Activated T-helper 1 cell treated with anti-CD3 and anti-CD28 coated beads, Interleukin-12 subunit alpha, Interleukin-12 subunit beta, Interleukin-2, Interleukin-4 antibody, amounts not matched to agents 30 ng/mL and 10 ng/mL and 1 ng/mL, durations not matched to agents 14 hours and 24 hours and 36 hours (primary cell): ENCODE data around the gene CHRNA5. TPM values are rescaled to one million over a fixed set of nuclear protein-coding genes. Genes with fewer than 3 reads are reported as not detected.
"Not testable (repeated sequence)": the region's sequence is repeated elsewhere in the genome, so short reads cannot be mapped to it uniquely, and the experiment has no call there.

Experiments
- DNase-seq: peaks from one replicate; pipeline ENCODE4 v3.0.0; 2021; ENCODE audit warnings: low spot score
- H3K27ac Mint-ChIP-seq: one replicate; pipeline ENCODE4 v1.8.0; 2021; ENCODE audit warnings: mild to moderate bottlenecking, mixed read lengths
- H3K27me3 Mint-ChIP-seq: one replicate; pipeline ENCODE4 v1.8.0; 2022; ENCODE audit warnings: mild to moderate bottlenecking, moderate library complexity, mixed read lengths; ENCODE audit not compliant: insufficient read depth
- H3K36me3 Mint-ChIP-seq: one replicate; pipeline ENCODE4 v1.8.0; 2021; ENCODE audit warnings: low read depth, mixed read lengths
- H3K4me1 Mint-ChIP-seq: one replicate; pipeline ENCODE4 v1.8.0; 2021; ENCODE audit warnings: low read depth, mixed read lengths
- H3K4me3 Mint-ChIP-seq: one replicate; pipeline ENCODE4 v1.8.0; 2021; ENCODE audit warnings: mild to moderate bottlenecking, moderate library complexity, mixed read lengths
- H3K9me3 Mint-ChIP-seq: one replicate; pipeline ENCODE4 v1.8.0; 2021; ENCODE audit warnings: mixed read lengths
- intact Hi-C: fragments of 100-400 bp; cut with micrococcal nuclease; formaldehyde crosslinking; loops from one replicate; pipeline ENCODE4 v1.15.1; 2024
- total RNA-seq: library from RNA; stranded (reverse); gene quantifications from 2 replicates; pipeline ENCODE4 v1.2.3, GENCODE V29; 2022

CHRNA5 gene
- total RNA-seq, 1 donor from 2014 or later = 10.3 TPM

GRCh38 chr15:78571382-78571781 lies 6.1 kb downstream of the CHRNA5 start:
- no peaks in the 10 kb centered on the region for H3K36me3 Mint-ChIP-seq
- no peak for DNase-seq
- H3K27me3 Mint-ChIP-seq = peaks cover 15% of the 10 kb centered on the region
- peaks cover 9% of the 10 kb centered on the region for H3K4me1 Mint-ChIP-seq
- intact Hi-C loops = no loop called here
- no peak overlapping the region for H3K4me3 Mint-ChIP-seq
- no peaks in the 10 kb centered on the region for H3K9me3 Mint-ChIP-seq
- no peak overlapping the region for H3K27ac Mint-ChIP-seq

- Mint-ChIP-seq H3K27ac (no peak overlapping the region), H3K27me3 (peaks cover 6% of the 10 kb centered on the region), H3K4me3 (no peak overlapping the region), H3K36me3 (no peaks in the 10 kb centered on the region), H3K9me3 (no peaks in the 10 kb centered on the region), H3K4me1 (no peaks in the 10 kb centered on the region)
- intact Hi-C loops = no loop called here
- no peak for DNase-seq
Measured at GRCh38 chr15:78573416-78573815, 8.1 kb downstream of the CHRNA5 start.

- H3K27me3 Mint-ChIP-seq = peaks cover 6% of the 10 kb centered on the region
- H3K36me3 Mint-ChIP-seq = no peaks in the 10 kb centered on the region
- no peak overlapping the region for H3K27ac Mint-ChIP-seq
- H3K9me3 Mint-ChIP-seq = no peaks in the 10 kb centered on the region
- H3K4me1 Mint-ChIP-seq = no peaks in the 10 kb centered on the region
- no peak overlapping the region for H3K4me3 Mint-ChIP-seq
- DNase-seq = no peak
- intact Hi-C loops = no loop called here
Measured at GRCh38 chr15:78574944-78575343, 9.6 kb downstream of the CHRNA5 start.

- H3K36me3 Mint-ChIP-seq = no peaks in the 10 kb centered on the region
- H3K27ac Mint-ChIP-seq = no peak overlapping the region
- intact Hi-C loops = no loop called here
- no peak overlapping the region for H3K4me3 Mint-ChIP-seq
- DNase-seq = no peak
- no peaks in the 10 kb centered on the region for H3K9me3 Mint-ChIP-seq
- no peaks in the 10 kb centered on the region for H3K27me3 Mint-ChIP-seq
- no peaks in the 10 kb centered on the region for H3K4me1 Mint-ChIP-seq
Measured at GRCh38 chr15:78597583-78597982, 32.3 kb downstream of the CHRNA5 start.

DNA sequence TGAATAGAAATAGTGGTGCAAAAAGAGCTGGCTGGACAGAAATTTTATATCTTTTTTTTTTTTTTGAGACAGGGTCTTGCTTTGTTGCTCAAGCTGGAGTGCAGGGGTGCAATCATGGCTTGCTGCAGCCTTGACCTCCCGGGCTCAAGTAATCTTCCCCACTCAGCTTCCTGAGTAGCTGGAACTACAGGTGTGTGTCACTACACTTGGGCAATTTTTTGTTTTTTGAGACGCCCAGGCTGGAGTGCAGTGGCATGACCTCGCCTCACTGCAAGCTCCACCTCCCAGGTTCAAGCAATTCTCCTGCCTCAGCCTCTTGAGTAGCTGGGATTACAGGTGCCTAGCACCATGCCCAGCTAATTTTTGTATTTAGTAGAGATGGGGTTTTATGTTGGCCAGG lies 33.0 kb downstream of the CHRNA5 start:
- Mint-ChIP-seq H3K4me1 (no peaks in the 10 kb centered on the region), H3K9me3 (no peaks in the 10 kb centered on the region), H3K4me3 (no peak overlapping the region), H3K27ac (no peak overlapping the region), H3K27me3 (no peaks in the 10 kb centered on the region), H3K36me3 (no peaks in the 10 kb centered on the region)
- intact Hi-C loops = no loop called here
- DNase-seq = no peak

DNA sequence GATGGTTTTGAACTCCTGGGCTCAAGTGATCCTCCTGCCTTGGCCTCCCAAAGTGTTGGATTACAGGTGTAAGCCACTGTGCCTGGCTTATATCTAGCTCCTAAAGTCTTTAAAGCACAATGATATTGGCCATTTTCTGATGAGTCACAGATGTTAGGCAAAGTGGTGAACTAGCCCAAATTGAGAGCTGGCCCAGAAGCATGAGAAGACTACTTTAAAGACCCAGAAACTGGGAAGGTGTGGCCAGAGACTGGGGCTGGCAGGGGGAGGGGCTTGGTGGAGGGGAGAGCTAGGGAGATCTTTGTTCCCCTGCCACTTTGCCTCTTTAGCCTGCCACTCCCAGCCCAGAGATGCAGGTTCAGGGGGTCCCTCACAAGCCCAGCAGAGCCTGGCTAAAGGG lies 33.9 kb downstream of the CHRNA5 start:
- Mint-ChIP-seq H3K4me3 (no peak overlapping the region), H3K27me3 (no peaks in the 10 kb centered on the region), H3K27ac (no peak overlapping the region), H3K36me3 (no peaks in the 10 kb centered on the region), H3K4me1 (no peaks in the 10 kb centered on the region), H3K9me3 (no peaks in the 10 kb centered on the region)
- intact Hi-C loops = no loop called here
- no peak for DNase-seq

DNA sequence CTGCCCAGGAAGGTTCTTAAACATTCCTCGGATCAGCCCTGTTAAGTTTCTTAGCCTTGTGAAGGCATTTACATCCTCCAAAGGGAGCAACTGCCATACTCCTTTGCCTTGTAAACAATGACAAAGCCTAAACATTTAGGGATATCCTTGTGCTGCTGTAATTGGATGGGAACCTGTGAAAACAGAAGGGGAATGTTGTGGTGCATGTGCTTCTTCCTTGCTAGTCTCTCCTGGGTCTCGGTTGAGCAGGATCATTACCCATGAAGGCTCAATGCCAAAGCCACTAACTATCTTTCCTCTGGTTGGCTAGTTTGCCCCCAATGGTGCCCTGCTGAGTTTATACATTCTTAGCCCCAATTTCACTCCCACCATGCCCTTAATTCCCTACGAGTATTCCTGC lies 38.1 kb downstream of the CHRNA5 start:
- no peak overlapping the region for H3K4me3 Mint-ChIP-seq
- no peaks in the 10 kb centered on the region for H3K9me3 Mint-ChIP-seq
- intact Hi-C loops = no loop called here
- no peaks in the 10 kb centered on the region for H3K36me3 Mint-ChIP-seq
- no peak overlapping the region for H3K27ac Mint-ChIP-seq
- no peak for DNase-seq
- H3K4me1 Mint-ChIP-seq = no peaks in the 10 kb centered on the region
- H3K27me3 Mint-ChIP-seq = peaks cover 2% of the 10 kb centered on the region

- intact Hi-C loops = no loop called here
- Mint-ChIP-seq H3K9me3 (no peaks in the 10 kb centered on the region), H3K27ac (no peak overlapping the region), H3K4me1 (no peaks in the 10 kb centered on the region), H3K27me3 (peaks cover 4% of the 10 kb centered on the region), H3K4me3 (no peak overlapping the region), H3K36me3 (no peaks in the 10 kb centered on the region)
- DNase-seq = no peak
Measured at GRCh38 chr15:78604420-78604819, 39.1 kb downstream of the CHRNA5 start.

DNA sequence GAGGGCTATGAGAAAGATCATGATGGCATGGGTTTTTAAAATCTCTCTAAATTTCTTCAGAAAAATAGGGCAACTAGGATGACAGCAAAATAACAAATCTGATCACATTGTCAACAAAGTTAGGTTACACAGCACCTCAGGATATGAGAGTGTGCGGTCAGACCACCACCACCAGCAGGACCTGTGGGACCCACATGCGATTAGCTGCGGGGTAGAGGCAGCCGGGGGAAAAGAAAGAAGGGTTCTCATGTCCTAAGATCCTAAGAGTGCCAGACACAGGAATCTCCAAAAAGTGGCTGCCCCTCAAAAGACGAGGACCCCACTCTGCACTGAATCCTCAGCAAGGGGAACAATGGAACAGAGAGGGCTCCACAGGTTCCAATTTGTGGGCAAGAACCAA lies 39.9 kb downstream of the CHRNA5 start:
- H3K4me3 Mint-ChIP-seq = no peak overlapping the region
- H3K27me3 Mint-ChIP-seq = peaks cover 7% of the 10 kb centered on the region
- H3K4me1 Mint-ChIP-seq = no peaks in the 10 kb centered on the region
- no peaks in the 10 kb centered on the region for H3K9me3 Mint-ChIP-seq
- H3K36me3 Mint-ChIP-seq = no peaks in the 10 kb centered on the region
- H3K27ac Mint-ChIP-seq = no peak overlapping the region
- intact Hi-C loops = no loop called here
- no peak for DNase-seq

- no peak overlapping the region for H3K27ac Mint-ChIP-seq
- H3K4me1 Mint-ChIP-seq = no peaks in the 10 kb centered on the region
- DNase-seq = no peak
- no peaks in the 10 kb centered on the region for H3K9me3 Mint-ChIP-seq
- H3K27me3 Mint-ChIP-seq = peaks cover 8% of the 10 kb centered on the region
- intact Hi-C loops = no loop called here
- no peak overlapping the region for H3K4me3 Mint-ChIP-seq
- H3K36me3 Mint-ChIP-seq = no peaks in the 10 kb centered on the region
Measured at GRCh38 chr15:78605680-78606079, 40.4 kb downstream of the CHRNA5 start.

DNA sequence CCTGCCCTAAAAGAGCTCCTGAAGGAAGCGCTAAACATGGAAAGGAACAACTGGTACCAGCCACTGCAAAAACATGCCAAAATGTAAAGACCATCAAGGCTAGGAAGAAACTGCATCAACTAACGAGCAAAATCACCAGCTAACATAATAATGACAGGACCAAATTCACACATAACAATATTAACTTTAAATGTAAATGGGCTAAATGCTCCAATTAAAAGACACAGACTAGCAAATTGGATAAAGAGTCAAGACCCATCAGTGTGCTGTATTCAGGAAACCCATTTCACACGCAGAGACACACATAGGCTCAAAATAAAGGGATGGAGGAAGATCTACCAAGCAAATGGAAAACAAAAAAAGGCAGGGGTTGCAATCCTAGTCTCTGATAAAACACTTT lies 44.2 kb downstream of the CHRNA5 start:
- H3K27ac Mint-ChIP-seq, H3K9me3 Mint-ChIP-seq, H3K36me3 Mint-ChIP-seq, intact Hi-C loops, H3K4me1 Mint-ChIP-seq, H3K4me3 Mint-ChIP-seq, DNase-seq: not testable (repeated sequence)
- H3K27me3 Mint-ChIP-seq = peaks cover 13% of the 10 kb centered on the region

DNA sequence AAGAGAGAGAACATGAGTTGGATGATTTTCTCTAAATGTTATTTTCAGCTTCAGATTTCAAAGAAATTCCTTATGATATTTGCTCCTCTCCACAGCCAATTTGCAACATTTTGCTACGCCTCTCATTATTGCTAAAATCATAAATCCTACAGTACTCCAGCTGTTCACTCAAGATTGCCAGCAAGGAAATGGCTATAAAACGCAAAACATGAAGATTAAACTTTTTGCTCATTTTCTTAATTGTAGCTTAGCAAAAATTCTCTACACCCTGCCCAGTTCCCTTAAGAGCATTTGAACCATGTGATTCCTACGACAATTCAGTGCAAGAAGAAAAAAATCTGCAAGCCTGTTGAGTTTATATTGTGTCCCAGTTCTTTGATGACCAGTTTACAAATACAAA lies 48.7 kb downstream of the CHRNA5 start:
- Mint-ChIP-seq H3K4me3 (no peak overlapping the region), H3K27me3 (peaks cover 20% of the 10 kb centered on the region), H3K36me3 (no peaks in the 10 kb centered on the region), H3K4me1 (no peaks in the 10 kb centered on the region), H3K27ac (no peak overlapping the region), H3K9me3 (no peaks in the 10 kb centered on the region)
- no peak for DNase-seq
- intact Hi-C loops = no loop called here

- intact Hi-C loops = no loop called here
Measured at GRCh38 chr15:78615151-78615589, 49.9 kb downstream of the CHRNA5 start.

GRCh38 chr15:78616506-78616905 lies 51.2 kb downstream of the CHRNA5 start:
- Mint-ChIP-seq H3K9me3 (no peaks in the 10 kb centered on the region), H3K36me3 (no peaks in the 10 kb centered on the region), H3K4me1 (no peaks in the 10 kb centered on the region), H3K4me3 (no peak overlapping the region), H3K27ac (no peak overlapping the region), H3K27me3 (peaks cover 30% of the 10 kb centered on the region)
- no peak for DNase-seq
- intact Hi-C loops = no loop called here

More at GRCh38 chr15:78615151-78615589, 49.9 kb downstream of the CHRNA5 start:
- Mint-ChIP-seq H3K27me3 (peaks cover 26% of the 10 kb centered on the region), H3K9me3 (no peaks in the 10 kb centered on the region), H3K4me3 (no peak overlapping the region), H3K27ac (no peak overlapping the region), H3K4me1 (no peaks in the 10 kb centered on the region), H3K36me3 (no peaks in the 10 kb centered on the region)
- no peak for DNase-seq
